ENCODE measurements around the gene HS6ST3.
"Not testable (repeated sequence)": the region's sequence is repeated elsewhere in the genome, so short reads cannot be mapped to it uniquely, and the experiment has no call there.

Gene HS6ST3

DNA sequence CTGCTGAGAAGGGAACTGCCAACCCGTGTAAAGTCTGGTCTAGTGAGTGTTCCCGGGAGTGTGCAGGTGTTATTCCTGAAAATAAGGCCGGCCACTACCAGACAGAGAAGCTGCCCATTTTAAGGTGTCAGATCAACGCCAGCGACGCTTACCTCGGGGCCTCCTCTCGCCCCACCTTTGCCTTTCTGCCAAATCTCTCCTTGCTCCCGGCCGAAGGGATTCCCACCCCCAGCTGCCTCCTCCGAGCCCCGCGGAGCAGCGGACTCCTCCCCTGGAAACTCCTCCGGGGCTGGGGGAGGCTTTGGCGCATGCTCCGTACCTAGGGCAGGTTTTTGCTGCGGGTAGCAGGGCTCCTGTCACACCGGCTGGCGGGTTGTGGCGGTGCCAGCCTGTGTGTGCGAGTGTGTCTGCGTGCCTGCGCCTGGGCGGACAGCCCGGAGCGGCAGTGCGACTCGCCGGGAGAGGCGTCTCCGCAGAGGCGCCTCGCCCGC is at the start of gene HS6ST3:
HS6ST3 (plus strand) TSS at position 359 of the 491 bp plus-strand sequence.
- Histone ChIP-seq H3K9ac (ENCODE audit: low read depth in 1 of 2, low read length in 2 of 2) (no peak within 1 kb of the TSS), H3K27ac (ENCODE audit: low read depth in 2 of 2, low read length in 2 of 2) (no peak within 1 kb of the TSS), H3K27me3 (ENCODE audit: control insufficient read depth in 2 of 2, insufficient read depth in 2 of 2, low read length in 2 of 2) (peaks cover 27 to 41% of the 10 kb centered on the region in 2 donors), H3K4me1 (ENCODE audit: control insufficient read depth in 2 of 2, insufficient read depth in 2 of 2, low read length in 2 of 2) (peaks cover 4 to 9% of the 10 kb centered on the region in 2 donors), H3K4me3 (ENCODE audit: low read length in 2 of 2) (peak within 1 kb of the TSS; percentile 9 to 47), H3K9me3 (ENCODE audit: control insufficient read depth in 2 of 2, low read length in 2 of 2) (no peaks in the 10 kb centered on the region), H3K36me3 (ENCODE audit: control insufficient read depth in 2 of 2, insufficient read depth in 2 of 2, low read length in 2 of 2) (no peaks in the 10 kb centered on the region)

DNA sequence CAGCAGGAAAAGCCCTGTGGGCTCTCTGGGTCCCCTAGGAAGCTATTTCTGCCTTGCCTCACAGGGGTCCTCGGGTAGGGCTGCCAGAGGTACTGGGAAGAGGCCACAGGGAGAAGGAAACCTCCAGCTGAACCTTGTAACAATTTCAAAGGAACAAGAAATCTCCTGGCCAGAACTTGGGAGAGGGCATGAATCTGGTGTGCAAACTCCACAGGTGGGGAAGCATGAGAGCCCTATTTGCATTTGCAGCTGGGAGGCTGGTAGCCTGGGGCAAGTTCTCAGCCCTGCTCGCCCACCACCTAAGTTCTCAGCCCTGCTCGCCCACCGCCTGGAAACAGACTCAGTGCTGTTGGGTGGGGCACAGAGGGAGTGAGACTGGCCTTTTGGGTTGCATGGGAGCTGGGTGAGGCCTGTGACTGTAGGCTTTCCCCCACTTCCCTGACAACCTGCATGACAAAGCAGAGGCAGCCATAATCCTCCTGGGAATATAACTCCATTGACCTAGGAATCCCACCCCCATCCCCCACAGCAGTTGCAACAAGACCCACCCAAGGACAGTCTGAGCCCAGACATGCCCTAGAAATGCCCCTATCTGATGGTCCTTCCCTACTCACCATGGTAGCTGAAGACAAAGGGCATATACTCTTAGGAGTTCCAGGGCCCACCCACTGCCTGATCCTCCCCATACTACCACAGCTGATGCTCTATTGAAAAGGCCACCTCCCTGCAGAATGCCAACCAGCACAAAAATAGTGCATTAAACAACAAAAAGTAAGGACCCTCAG is 48.4 kb upstream of the HS6ST3 start:
- peaks cover 0 to 2% of the 10 kb centered on the region in 2 donors for H3K9me3 ChIP-seq (ENCODE audit: control insufficient read depth in 2 of 2, low read length in 2 of 2)
- H3K4me3 ChIP-seq (ENCODE audit: low read length in 2 of 2): no peak overlapping the region
- H3K36me3 ChIP-seq (ENCODE audit: control insufficient read depth in 2 of 2, insufficient read depth in 2 of 2, low read length in 2 of 2): no peaks in the 10 kb centered on the region
- H3K9ac ChIP-seq (ENCODE audit: low read depth in 1 of 2, low read length in 2 of 2): no peak overlapping the region
- no peaks in the 10 kb centered on the region for H3K4me1 ChIP-seq (ENCODE audit: control insufficient read depth in 2 of 2, insufficient read depth in 2 of 2, low read length in 2 of 2)
- no peaks in the 10 kb centered on the region for H3K27me3 ChIP-seq (ENCODE audit: control insufficient read depth in 2 of 2, insufficient read depth in 2 of 2, low read length in 2 of 2)
- no peak overlapping the region for H3K27ac ChIP-seq (ENCODE audit: low read depth in 2 of 2, low read length in 2 of 2)

DNA sequence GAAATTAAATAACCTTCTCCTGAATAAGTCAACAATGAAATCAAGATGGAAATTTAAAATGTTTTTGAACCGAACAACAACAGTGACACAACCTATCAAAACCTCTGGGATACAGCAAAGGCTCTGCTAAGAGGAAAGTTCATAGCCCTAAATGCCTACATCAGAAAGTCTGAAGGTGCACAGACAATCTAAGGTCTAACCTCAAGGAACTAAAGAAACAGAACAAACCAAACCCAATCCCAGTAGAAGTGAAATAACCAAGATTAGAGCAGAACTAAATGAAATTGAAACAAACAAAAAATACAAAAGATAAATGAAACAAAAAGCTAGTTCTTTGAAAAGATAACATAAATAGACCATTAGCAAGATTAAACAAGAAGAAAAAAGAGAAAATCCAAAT is 45.7 kb upstream of the HS6ST3 start:
- H3K9me3 ChIP-seq (ENCODE audit: control insufficient read depth in 2 of 2, low read length in 2 of 2): peaks cover 0 to 2% of the 10 kb centered on the region in 2 donors
- H3K4me3 ChIP-seq (ENCODE audit: low read length in 2 of 2): no peak overlapping the region
- no peaks in the 10 kb centered on the region for H3K36me3 ChIP-seq (ENCODE audit: control insufficient read depth in 2 of 2, insufficient read depth in 2 of 2, low read length in 2 of 2)
- no peak overlapping the region for H3K27ac ChIP-seq (ENCODE audit: low read depth in 2 of 2, low read length in 2 of 2)
- H3K27me3 ChIP-seq (ENCODE audit: control insufficient read depth in 2 of 2, insufficient read depth in 2 of 2, low read length in 2 of 2): no peaks in the 10 kb centered on the region
- H3K4me1 ChIP-seq (ENCODE audit: control insufficient read depth in 2 of 2, insufficient read depth in 2 of 2, low read length in 2 of 2): no peaks in the 10 kb centered on the region
- H3K9ac ChIP-seq (ENCODE audit: low read depth in 1 of 2, low read length in 2 of 2): no peak overlapping the region

DNA sequence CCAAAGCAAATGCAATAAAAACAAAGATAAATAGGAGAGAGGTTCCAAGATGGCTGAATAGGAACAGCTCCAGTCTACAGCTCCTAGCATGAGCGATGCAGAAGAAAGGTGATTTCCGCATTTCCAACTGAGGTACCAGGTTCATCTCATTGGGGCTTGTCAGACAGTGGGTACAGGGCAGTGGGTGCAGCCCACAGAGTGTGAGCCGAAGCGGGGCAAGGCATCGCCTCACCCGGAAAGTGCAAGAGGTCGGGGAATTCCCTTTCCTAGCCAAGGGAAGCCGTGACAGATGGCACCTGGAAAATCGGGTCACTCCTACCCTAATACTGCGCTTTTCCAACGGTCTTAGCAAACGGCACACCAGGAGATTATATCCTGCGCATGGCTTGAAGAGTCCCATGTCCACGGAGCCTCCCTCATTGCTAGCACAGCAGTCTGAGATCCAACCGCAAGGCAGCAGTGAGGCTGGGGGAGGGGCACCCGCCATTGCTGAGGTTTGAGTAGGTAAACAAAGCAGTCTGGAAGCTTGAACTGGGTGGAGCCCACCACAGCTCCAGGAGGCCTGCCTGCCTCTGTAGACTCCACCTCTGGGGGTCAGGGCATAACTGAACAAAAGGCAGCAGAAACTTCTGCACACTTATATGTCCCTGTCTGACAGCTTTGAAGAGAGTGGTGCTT is 43.3 kb upstream of the HS6ST3 start:
- not testable (repeated sequence) for H3K27ac ChIP-seq (ENCODE audit: low read depth in 2 of 2, low read length in 2 of 2); H3K4me3 ChIP-seq (ENCODE audit: low read length in 2 of 2); H3K9ac ChIP-seq (ENCODE audit: low read depth in 1 of 2, low read length in 2 of 2); H3K36me3 ChIP-seq (ENCODE audit: control insufficient read depth in 2 of 2, insufficient read depth in 2 of 2, low read length in 2 of 2); H3K27me3 ChIP-seq (ENCODE audit: control insufficient read depth in 2 of 2, insufficient read depth in 2 of 2, low read length in 2 of 2); H3K4me1 ChIP-seq (ENCODE audit: control insufficient read depth in 2 of 2, insufficient read depth in 2 of 2, low read length in 2 of 2); H3K9me3 ChIP-seq (ENCODE audit: control insufficient read depth in 2 of 2, low read length in 2 of 2)

DNA sequence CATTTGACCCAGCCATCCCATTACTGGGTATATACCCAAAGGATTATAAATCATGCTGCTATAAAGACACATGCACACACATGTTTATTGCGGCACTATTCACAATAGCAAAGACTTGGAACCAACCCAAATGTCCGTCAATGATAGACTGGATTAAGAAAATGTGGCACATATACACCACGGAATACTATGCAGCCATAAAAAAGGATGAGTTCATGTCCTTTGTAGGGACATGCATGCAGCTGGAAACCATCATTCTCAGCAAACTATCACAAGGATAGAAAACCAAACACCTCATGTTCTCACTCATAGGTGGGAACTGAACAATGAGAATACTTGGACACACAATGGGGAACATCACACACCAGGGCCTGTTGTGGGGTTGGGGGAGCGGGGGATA is 39.0 kb upstream of the HS6ST3 start:
- H3K27me3 ChIP-seq (ENCODE audit: control insufficient read depth in 2 of 2, insufficient read depth in 2 of 2, low read length in 2 of 2); H3K4me1 ChIP-seq (ENCODE audit: control insufficient read depth in 2 of 2, insufficient read depth in 2 of 2, low read length in 2 of 2); H3K36me3 ChIP-seq (ENCODE audit: control insufficient read depth in 2 of 2, insufficient read depth in 2 of 2, low read length in 2 of 2); H3K9ac ChIP-seq (ENCODE audit: low read depth in 1 of 2, low read length in 2 of 2); H3K9me3 ChIP-seq (ENCODE audit: control insufficient read depth in 2 of 2, low read length in 2 of 2); H3K27ac ChIP-seq (ENCODE audit: low read depth in 2 of 2, low read length in 2 of 2); H3K4me3 ChIP-seq (ENCODE audit: low read length in 2 of 2): not testable (repeated sequence)

DNA sequence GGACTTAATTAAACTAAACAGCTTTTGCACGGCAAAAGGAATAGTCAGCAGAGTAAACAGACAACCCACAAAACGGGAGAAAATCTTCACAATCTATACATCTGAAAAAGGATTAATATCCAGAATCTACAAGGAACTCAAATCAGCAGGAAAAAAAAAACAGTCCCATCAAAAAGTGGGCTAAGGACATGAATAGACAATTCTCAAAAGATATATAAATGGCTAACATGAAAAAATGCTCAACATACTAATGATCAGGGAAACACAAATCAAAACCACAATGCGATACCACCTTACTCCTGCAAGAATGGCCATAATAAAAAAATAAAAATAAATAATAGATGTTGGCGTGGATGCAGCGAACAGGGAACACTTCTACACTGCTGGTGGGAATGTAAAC is 38.4 kb upstream of the HS6ST3 start:
- H3K27ac ChIP-seq (ENCODE audit: low read depth in 2 of 2, low read length in 2 of 2); H3K4me1 ChIP-seq (ENCODE audit: control insufficient read depth in 2 of 2, insufficient read depth in 2 of 2, low read length in 2 of 2); H3K9me3 ChIP-seq (ENCODE audit: control insufficient read depth in 2 of 2, low read length in 2 of 2); H3K4me3 ChIP-seq (ENCODE audit: low read length in 2 of 2); H3K36me3 ChIP-seq (ENCODE audit: control insufficient read depth in 2 of 2, insufficient read depth in 2 of 2, low read length in 2 of 2); H3K27me3 ChIP-seq (ENCODE audit: control insufficient read depth in 2 of 2, insufficient read depth in 2 of 2, low read length in 2 of 2); H3K9ac ChIP-seq (ENCODE audit: low read depth in 1 of 2, low read length in 2 of 2): not testable (repeated sequence)

DNA sequence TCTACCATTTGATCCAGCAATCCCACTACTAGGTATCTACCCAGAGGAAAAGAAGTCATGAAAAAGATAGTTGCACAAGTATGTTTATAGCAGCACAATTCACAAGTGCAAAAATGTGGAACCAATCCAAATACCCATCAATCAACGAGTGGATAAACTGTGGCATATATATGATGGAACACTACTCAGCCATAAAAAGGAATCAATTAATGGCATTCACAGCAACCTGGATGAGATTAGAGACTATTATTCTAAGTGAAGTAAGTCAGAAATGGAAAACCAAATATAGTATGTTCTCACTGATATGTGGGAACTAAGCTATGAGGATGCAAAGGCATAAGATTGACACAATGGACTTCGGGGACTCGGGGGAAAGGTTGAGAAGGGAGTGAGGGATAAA is 38.0 kb upstream of the HS6ST3 start:
- not testable (repeated sequence) for H3K4me1 ChIP-seq (ENCODE audit: control insufficient read depth in 2 of 2, insufficient read depth in 2 of 2, low read length in 2 of 2); H3K9me3 ChIP-seq (ENCODE audit: control insufficient read depth in 2 of 2, low read length in 2 of 2); H3K9ac ChIP-seq (ENCODE audit: low read depth in 1 of 2, low read length in 2 of 2); H3K36me3 ChIP-seq (ENCODE audit: control insufficient read depth in 2 of 2, insufficient read depth in 2 of 2, low read length in 2 of 2); H3K27ac ChIP-seq (ENCODE audit: low read depth in 2 of 2, low read length in 2 of 2); H3K27me3 ChIP-seq (ENCODE audit: control insufficient read depth in 2 of 2, insufficient read depth in 2 of 2, low read length in 2 of 2)
- peak overlapping the region in 1 of 2 donors; percentile 78 for H3K4me3 ChIP-seq (ENCODE audit: low read length in 2 of 2)

DNA sequence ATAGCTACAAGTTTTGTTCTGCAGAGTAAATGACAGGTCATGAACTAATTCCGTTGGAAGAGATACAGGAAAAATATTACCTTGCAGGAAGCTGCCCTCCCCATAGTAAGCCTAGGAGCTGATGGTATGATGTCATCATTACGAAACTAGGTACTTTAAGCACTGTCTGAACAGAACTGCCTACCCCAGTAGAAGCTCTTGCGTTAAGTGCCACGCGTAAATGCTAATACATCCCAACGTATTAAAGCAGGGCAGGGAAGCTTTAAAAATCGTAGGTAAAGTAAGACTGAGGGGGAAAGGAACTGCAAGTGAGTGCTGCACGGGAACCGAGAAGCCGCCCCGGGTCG is 37.3 kb upstream of the HS6ST3 start:
- Histone ChIP-seq H3K27ac (ENCODE audit: low read depth in 2 of 2, low read length in 2 of 2) (peak overlapping the region in 1 of 2 donors; percentile 77), H3K9me3 (ENCODE audit: control insufficient read depth in 2 of 2, low read length in 2 of 2) (no peaks in the 10 kb centered on the region), H3K4me3 (ENCODE audit: low read length in 2 of 2) (peak overlapping the region; percentile 78 to 96), H3K4me1 (ENCODE audit: control insufficient read depth in 2 of 2, insufficient read depth in 2 of 2, low read length in 2 of 2) (peaks cover 0 to 2% of the 10 kb centered on the region in 2 donors), H3K27me3 (ENCODE audit: control insufficient read depth in 2 of 2, insufficient read depth in 2 of 2, low read length in 2 of 2) (no peaks in the 10 kb centered on the region), H3K9ac (ENCODE audit: low read depth in 1 of 2, low read length in 2 of 2) (peak overlapping the region; percentile 8 to 87), H3K36me3 (ENCODE audit: control insufficient read depth in 2 of 2, insufficient read depth in 2 of 2, low read length in 2 of 2) (no peaks in the 10 kb centered on the region)

DNA sequence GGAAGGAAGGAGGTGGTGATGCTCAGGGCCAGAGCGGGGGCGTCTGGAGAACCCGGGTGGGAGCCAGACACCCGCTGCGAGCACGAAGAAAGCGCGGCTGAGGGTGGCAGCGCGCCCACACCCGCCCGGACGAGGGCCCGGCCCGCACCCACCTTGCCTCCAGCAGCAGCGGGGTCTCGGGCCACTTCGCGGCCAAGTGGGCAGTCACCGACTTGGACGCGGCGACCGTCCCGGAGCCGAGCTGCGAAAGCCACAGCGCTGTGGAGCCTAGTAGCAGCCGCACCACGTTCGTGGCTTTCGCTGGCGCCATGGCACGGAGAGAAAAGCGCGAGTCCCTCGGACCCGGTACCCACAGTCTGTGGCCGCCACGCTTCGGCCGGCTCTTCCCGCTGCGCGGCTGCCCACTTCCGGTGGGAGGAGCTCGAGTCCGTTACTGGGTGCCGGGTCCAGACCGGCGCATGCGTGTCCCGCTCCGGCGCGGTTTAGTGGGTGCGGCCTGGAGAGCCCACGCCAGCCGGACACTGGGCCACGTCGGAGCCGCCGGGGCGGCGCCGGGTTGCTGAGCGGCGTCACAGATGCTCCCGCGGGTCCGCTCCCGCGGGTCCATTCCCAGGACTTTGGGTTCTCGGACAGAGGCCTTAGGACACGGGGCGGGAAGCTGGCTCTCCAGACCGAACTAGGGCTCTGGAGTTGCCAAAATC is 36.8 kb upstream of the HS6ST3 start, which contains the start of gene UGGT2:
UGGT2 (minus strand) TSS at position 399 of the 701 bp plus-strand sequence; CDS start at position 310, 89 bp downstream.
- Histone ChIP-seq H3K27ac (ENCODE audit: low read depth in 2 of 2, low read length in 2 of 2) (peak within 1 kb of the TSS; percentile 71 to 77), H3K4me1 (ENCODE audit: control insufficient read depth in 2 of 2, insufficient read depth in 2 of 2, low read length in 2 of 2) (peaks cover 0 to 2% of the 10 kb centered on the region in 2 donors), H3K27me3 (ENCODE audit: control insufficient read depth in 2 of 2, insufficient read depth in 2 of 2, low read length in 2 of 2) (no peaks in the 10 kb centered on the region), H3K36me3 (ENCODE audit: control insufficient read depth in 2 of 2, insufficient read depth in 2 of 2, low read length in 2 of 2) (no peaks in the 10 kb centered on the region), H3K9ac (ENCODE audit: low read depth in 1 of 2, low read length in 2 of 2) (peak within 1 kb of the TSS; percentile 79 to 87), H3K4me3 (ENCODE audit: low read length in 2 of 2) (peak within 1 kb of the TSS; percentile 78 to 96), H3K9me3 (ENCODE audit: control insufficient read depth in 2 of 2, low read length in 2 of 2) (no peaks in the 10 kb centered on the region)

DNA sequence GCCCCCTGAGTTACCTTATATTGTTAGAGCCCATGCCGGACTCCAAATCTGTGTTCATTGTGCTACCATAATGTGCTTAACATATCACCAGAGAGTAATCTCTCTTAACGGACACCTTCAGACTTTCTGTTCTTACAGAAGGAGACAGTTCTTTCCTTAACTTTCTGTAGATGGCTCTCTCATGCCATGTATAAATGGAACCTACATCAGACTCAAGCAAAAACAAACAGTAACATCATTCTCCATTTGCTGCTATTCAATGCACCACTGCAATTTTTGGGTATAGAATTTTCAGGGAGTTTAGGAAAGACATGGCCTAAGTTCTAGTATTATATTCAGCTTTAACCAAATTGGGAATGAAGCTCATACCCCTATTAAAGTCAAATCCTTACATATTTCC is 24.1 kb upstream of the HS6ST3 start:
- Histone ChIP-seq H3K27ac (ENCODE audit: low read depth in 2 of 2, low read length in 2 of 2) (no peak overlapping the region), H3K36me3 (ENCODE audit: control insufficient read depth in 2 of 2, insufficient read depth in 2 of 2, low read length in 2 of 2) (no peaks in the 10 kb centered on the region), H3K9me3 (ENCODE audit: control insufficient read depth in 2 of 2, low read length in 2 of 2) (no peaks in the 10 kb centered on the region), H3K4me3 (ENCODE audit: low read length in 2 of 2) (no peak overlapping the region), H3K27me3 (ENCODE audit: control insufficient read depth in 2 of 2, insufficient read depth in 2 of 2, low read length in 2 of 2) (no peaks in the 10 kb centered on the region), H3K9ac (ENCODE audit: low read depth in 1 of 2, low read length in 2 of 2) (no peak overlapping the region), H3K4me1 (ENCODE audit: control insufficient read depth in 2 of 2, insufficient read depth in 2 of 2, low read length in 2 of 2) (no peaks in the 10 kb centered on the region)
